ENCODE measurements around the gene SLC35E1. TPM values are rescaled to one million over a fixed set of nuclear protein-coding genes. Genes with fewer than 3 reads are reported as not detected.

The SLC35E1 gene
- total and polyA plus RNA-seq, 2 experiments from 2014 or later = 17.0 to 30.3 TPM

- Histone ChIP-seq H3K36me3 (ENCODE audit: insufficient read depth) (peaks cover 17% of the 10 kb centered on the region), H3K4me2 (no peak overlapping the region), H3K79me2 (replicated peaks; ENCODE audit: insufficient read depth) (no peaks in the 10 kb centered on the region), H3K27me3 (ENCODE audit: insufficient read depth) (no peaks in the 10 kb centered on the region), H3K4me3 (no peak overlapping the region), H3F3A (replicated peaks; ENCODE audit: low read depth) (no peaks in the 10 kb centered on the region; the same call in 1 of the 2 replicates), H4K20me1 (replicated peaks; ENCODE audit: insufficient read depth) (no peaks in the 10 kb centered on the region; the same call in 1 of the 2 replicates), H3K27ac (ENCODE audit: low read depth) (peak overlapping the region; percentile 52; the same call in 1 of the 2 replicates), H3K4me1 (ENCODE audit: insufficient read depth) (no peaks in the 10 kb centered on the region), H3K9me2 (ENCODE audit: insufficient read depth) (no peaks in the 10 kb centered on the region), H2AFZ (no peak overlapping the region)
- no peak for ATAC-seq
- Mint-ChIP-seq H3K27me3 (ENCODE audit: insufficient read depth, low read depth, poor library complexity) (peaks cover 6% of the 10 kb centered on the region), H3K36me3 (ENCODE audit: low read depth) (peaks cover 55% of the 10 kb centered on the region), H3K4me1 (no peaks in the 10 kb centered on the region), H3K4me3 (no peak overlapping the region), H3K9me3 (no peaks in the 10 kb centered on the region), H3K27ac (no peak overlapping the region)
- TF ChIP-seq STAT1 (IDR thresholded peaks at IDR 0.05; ENCODE audit: unreplicated experiment) (no peak), CREB1 (CRISPR knock-in tag; IDR thresholded peaks at IDR 0.05; ENCODE audit: low read depth) (no peak), ZNF114 (CRISPR knock-in tag; IDR thresholded peaks at IDR 0.05) (no peak), EZH2 (IDR thresholded peaks at IDR 0.05; ENCODE audit: low read depth, unreplicated experiment) (no peak), EZH2phosphoT487 (IDR thresholded peaks at IDR 0.05; ENCODE audit: unreplicated experiment) (no peak), NANOG (IDR thresholded peaks at IDR 0.05; ENCODE audit: borderline replicate concordance) (no peak), ZNF331 (CRISPR knock-in tag; IDR thresholded peaks at IDR 0.05; ENCODE audit: low read depth) (no peak), ETS1 (IDR thresholded peaks at IDR 0.05) (no peak), POLR2AphosphoS5 (IDR thresholded peaks at IDR 0.05; ENCODE audit: low read depth) (no peak), JUNB (IDR thresholded peaks at IDR 0.05; ENCODE audit: unreplicated experiment) (no peak)
- TF ChIP-seq, protein P1, sequence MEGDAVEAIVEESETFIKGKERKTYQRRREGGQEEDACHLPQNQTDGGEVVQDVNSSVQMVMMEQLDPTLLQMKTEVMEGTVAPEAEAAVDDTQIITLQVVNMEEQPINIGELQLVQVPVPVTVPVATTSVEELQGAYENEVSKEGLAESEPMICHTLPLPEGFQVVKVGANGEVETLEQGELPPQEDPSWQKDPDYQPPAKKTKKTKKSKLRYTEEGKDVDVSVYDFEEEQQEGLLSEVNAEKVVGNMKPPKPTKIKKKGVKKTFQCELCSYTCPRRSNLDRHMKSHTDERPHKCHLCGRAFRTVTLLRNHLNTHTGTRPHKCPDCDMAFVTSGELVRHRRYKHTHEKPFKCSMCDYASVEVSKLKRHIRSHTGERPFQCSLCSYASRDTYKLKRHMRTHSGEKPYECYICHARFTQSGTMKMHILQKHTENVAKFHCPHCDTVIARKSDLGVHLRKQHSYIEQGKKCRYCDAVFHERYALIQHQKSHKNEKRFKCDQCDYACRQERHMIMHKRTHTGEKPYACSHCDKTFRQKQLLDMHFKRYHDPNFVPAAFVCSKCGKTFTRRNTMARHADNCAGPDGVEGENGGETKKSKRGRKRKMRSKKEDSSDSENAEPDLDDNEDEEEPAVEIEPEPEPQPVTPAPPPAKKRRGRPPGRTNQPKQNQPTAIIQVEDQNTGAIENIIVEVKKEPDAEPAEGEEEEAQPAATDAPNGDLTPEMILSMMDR (conservative IDR thresholded peaks at IDR 0.05; ENCODE audit: low read depth in 2 of 2) = no peak
- TF ChIP-seq, protein P2, sequence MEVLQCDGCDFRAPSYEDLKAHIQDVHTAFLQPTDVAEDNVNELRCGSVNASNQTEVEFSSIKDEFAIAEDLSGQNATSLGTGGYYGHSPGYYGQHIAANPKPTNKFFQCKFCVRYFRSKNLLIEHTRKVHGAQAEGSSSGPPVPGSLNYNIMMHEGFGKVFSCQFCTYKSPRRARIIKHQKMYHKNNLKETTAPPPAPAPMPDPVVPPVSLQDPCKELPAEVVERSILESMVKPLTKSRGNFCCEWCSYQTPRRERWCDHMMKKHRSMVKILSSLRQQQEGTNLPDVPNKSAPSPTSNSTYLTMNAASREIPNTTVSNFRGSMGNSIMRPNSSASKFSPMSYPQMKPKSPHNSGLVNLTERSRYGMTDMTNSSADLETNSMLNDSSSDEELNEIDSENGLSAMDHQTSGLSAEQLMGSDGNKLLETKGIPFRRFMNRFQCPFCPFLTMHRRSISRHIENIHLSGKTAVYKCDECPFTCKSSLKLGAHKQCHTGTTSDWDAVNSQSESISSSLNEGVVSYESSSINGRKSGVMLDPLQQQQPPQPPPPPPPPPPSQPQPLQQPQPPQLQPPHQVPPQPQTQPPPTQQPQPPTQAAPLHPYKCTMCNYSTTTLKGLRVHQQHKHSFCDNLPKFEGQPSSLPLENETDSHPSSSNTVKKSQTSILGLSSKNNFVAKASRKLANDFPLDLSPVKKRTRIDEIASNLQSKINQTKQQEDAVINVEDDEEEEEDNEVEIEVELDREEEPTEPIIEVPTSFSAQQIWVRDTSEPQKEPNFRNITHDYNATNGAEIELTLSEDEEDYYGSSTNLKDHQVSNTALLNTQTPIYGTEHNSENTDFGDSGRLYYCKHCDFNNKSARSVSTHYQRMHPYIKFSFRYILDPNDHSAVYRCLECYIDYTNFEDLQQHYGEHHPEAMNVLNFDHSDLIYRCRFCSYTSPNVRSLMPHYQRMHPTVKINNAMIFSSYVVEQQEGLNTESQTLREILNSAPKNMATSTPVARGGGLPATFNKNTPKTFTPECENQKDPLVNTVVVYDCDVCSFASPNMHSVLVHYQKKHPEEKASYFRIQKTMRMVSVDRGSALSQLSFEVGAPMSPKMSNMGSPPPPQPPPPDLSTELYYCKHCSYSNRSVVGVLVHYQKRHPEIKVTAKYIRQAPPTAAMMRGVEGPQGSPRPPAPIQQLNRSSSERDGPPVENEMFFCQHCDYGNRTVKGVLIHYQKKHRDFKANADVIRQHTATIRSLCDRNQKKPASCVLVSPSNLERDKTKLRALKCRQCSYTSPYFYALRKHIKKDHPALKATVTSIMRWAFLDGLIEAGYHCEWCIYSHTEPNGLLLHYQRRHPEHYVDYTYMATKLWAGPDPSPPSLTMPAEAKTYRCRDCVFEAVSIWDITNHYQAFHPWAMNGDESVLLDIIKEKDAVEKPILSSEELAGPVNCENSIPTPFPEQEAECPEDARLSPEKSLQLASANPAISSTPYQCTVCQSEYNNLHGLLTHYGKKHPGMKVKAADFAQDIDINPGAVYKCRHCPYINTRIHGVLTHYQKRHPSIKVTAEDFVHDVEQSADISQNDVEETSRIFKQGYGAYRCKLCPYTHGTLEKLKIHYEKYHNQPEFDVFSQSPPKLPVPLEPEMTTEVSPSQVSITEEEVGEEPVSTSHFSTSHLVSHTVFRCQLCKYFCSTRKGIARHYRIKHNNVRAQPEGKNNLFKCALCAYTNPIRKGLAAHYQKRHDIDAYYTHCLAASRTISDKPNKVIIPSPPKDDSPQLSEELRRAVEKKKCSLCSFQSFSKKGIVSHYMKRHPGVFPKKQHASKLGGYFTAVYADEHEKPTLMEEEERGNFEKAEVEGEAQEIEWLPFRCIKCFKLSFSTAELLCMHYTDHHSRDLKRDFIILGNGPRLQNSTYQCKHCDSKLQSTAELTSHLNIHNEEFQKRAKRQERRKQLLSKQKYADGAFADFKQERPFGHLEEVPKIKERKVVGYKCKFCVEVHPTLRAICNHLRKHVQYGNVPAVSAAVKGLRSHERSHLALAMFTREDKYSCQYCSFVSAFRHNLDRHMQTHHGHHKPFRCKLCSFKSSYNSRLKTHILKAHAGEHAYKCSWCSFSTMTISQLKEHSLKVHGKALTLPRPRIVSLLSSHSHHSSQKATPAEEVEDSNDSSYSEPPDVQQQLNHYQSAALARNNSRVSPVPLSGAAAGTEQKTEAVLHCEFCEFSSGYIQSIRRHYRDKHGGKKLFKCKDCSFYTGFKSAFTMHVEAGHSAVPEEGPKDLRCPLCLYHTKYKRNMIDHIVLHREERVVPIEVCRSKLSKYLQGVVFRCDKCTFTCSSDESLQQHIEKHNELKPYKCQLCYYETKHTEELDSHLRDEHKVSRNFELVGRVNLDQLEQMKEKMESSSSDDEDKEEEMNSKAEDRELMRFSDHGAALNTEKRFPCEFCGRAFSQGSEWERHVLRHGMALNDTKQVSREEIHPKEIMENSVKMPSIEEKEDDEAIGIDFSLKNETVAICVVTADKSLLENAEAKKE (CRISPR knock-in tag; IDR thresholded peaks at IDR 0.05) = no peak
- TF ChIP-seq, protein P3, sequence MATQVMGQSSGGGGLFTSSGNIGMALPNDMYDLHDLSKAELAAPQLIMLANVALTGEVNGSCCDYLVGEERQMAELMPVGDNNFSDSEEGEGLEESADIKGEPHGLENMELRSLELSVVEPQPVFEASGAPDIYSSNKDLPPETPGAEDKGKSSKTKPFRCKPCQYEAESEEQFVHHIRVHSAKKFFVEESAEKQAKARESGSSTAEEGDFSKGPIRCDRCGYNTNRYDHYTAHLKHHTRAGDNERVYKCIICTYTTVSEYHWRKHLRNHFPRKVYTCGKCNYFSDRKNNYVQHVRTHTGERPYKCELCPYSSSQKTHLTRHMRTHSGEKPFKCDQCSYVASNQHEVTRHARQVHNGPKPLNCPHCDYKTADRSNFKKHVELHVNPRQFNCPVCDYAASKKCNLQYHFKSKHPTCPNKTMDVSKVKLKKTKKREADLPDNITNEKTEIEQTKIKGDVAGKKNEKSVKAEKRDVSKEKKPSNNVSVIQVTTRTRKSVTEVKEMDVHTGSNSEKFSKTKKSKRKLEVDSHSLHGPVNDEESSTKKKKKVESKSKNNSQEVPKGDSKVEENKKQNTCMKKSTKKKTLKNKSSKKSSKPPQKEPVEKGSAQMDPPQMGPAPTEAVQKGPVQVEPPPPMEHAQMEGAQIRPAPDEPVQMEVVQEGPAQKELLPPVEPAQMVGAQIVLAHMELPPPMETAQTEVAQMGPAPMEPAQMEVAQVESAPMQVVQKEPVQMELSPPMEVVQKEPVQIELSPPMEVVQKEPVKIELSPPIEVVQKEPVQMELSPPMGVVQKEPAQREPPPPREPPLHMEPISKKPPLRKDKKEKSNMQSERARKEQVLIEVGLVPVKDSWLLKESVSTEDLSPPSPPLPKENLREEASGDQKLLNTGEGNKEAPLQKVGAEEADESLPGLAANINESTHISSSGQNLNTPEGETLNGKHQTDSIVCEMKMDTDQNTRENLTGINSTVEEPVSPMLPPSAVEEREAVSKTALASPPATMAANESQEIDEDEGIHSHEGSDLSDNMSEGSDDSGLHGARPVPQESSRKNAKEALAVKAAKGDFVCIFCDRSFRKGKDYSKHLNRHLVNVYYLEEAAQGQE (IDR thresholded peaks at IDR 0.05; ENCODE audit: unreplicated experiment) = no peak
- DNase-seq (ENCODE audit: low spot score) = no peak
Observed at GRCh38 chr19:16559780-16560276, 12.4 kb downstream of the SLC35E1 start.
